ENCODE results near the gene ARHGAP29. TPM values are rescaled to one million over a fixed set of nuclear protein-coding genes. Genes with fewer than 3 reads are reported as not detected.

ARHGAP29 gene
- 72.0 TPM for total RNA-seq
- polyA plus RNA-seq, result 9.0 TPM

GRCh38 chr1:94237291-94238226 lies at the start of gene ARHGAP29:
TSS of gene ARHGAP29 (minus strand) at chr1:94237584. CDS start at chr1:94231611, 5,973 bp downstream.
- peak within 1 kb of the TSS; percentile 70 for H3K27ac ChIP-seq (ENCODE audit: low read depth)
- WGBS, result 4% methylated on average over 88 of the region's 88 CpGs
- no peaks in the 10 kb centered on the region for H3K36me3 ChIP-seq (ENCODE audit: insufficient read depth)
- peak within 1 kb of the TSS; percentile 63 for H3K4me3 ChIP-seq (ENCODE audit: low read depth, low read length)
- H3K4me1 ChIP-seq (ENCODE audit: insufficient read depth), result no peaks in the 10 kb centered on the region
- no peak for DNase-seq (ENCODE audit: extremely low spot score)

DNA sequence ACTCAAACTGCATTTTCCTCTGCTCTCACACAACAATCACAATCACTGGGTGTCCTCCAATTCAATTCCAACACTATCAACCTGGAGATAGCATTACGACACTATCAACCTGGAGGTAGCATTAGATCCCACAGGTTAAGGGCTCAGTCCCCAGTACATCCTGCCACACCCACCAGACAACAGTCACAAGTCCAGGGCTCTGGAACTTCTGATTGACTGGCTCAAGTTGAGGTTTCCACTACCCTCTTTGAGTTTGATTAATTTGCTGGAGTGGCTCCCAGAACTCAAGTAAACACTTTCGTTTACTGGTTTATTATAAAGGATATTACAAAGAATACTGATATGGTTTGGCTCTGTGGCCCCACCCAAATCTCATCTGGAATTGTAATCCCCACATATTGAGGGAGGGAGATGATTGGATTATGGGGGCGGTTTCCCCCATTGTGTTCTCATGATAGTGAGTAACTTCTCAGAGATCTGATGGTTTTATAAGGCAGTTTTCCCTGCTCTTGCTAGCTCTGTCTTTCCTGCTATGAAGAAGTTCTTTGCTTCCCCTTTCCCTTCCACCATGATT lies 49.6 kb upstream of the ARHGAP29 start:
- Histone ChIP-seq H3K4me1 (ENCODE audit: insufficient read depth) (no peaks in the 10 kb centered on the region), H3K36me3 (ENCODE audit: insufficient read depth) (no peaks in the 10 kb centered on the region), H3K27ac (ENCODE audit: low read depth) (no peak overlapping the region), H3K4me3 (ENCODE audit: low read depth, low read length) (no peak overlapping the region)
- DNase-seq (ENCODE audit: extremely low spot score), result no peak
- WGBS, result 63% methylated on average over 3 of the region's 3 CpGs

GRCh38 chr1:94285031-94285654 lies 47.8 kb upstream of the ARHGAP29 start:
- Histone ChIP-seq H3K27ac (ENCODE audit: low read depth) (no peak overlapping the region), H3K4me1 (ENCODE audit: insufficient read depth) (no peaks in the 10 kb centered on the region), H3K36me3 (ENCODE audit: insufficient read depth) (no peaks in the 10 kb centered on the region), H3K4me3 (ENCODE audit: low read depth, low read length) (no peak overlapping the region)
- no peak for DNase-seq (ENCODE audit: extremely low spot score)
- 71% methylated on average over 4 of the region's 4 CpGs for WGBS

DNA sequence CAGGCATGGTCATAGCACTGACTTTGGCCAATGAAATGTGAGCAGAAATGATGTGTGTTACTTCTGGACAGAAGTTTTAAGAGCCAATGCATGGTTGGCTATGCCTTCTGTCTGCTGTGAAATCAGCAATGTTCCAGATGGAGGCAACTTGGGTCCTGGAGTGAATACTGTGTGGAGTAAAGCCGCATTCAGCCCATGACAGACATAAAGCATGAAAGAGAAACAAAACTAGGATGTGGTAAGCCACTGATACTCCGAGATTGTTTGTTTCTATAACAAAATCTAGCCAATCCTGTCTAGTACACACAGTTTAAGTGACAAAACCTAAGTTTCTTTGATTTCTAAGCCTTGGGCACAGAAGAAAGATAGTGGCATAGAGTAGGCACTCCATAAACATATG lies 47.1 kb upstream of the ARHGAP29 start:
- no peaks in the 10 kb centered on the region for H3K36me3 ChIP-seq (ENCODE audit: insufficient read depth)
- 58% methylated on average over 2 of the region's 2 CpGs for WGBS
- no peaks in the 10 kb centered on the region for H3K4me1 ChIP-seq (ENCODE audit: insufficient read depth)
- H3K4me3 ChIP-seq (ENCODE audit: low read depth, low read length), result no peak overlapping the region
- no peak for DNase-seq (ENCODE audit: extremely low spot score)
- no peak overlapping the region for H3K27ac ChIP-seq (ENCODE audit: low read depth)

- 93% methylated on average over 1 of the region's 1 CpG for WGBS
- H3K27ac ChIP-seq (ENCODE audit: low read depth), result no peak overlapping the region
- no peaks in the 10 kb centered on the region for H3K4me1 ChIP-seq (ENCODE audit: insufficient read depth)
- no peaks in the 10 kb centered on the region for H3K36me3 ChIP-seq (ENCODE audit: insufficient read depth)
- DNase-seq (ENCODE audit: extremely low spot score), result no peak
- no peak overlapping the region for H3K4me3 ChIP-seq (ENCODE audit: low read depth, low read length)
Observed at GRCh38 chr1:94283462-94283861, 46.1 kb upstream of the ARHGAP29 start.

GRCh38 chr1:94282143-94282711 lies 44.8 kb upstream of the ARHGAP29 start:
- WGBS, result 93% methylated on average over 5 of the region's 5 CpGs
- Histone ChIP-seq H3K4me3 (ENCODE audit: low read depth, low read length) (no peak overlapping the region), H3K27ac (ENCODE audit: low read depth) (no peak overlapping the region), H3K4me1 (ENCODE audit: insufficient read depth) (no peaks in the 10 kb centered on the region), H3K36me3 (ENCODE audit: insufficient read depth) (no peaks in the 10 kb centered on the region)
- DNase-seq (ENCODE audit: extremely low spot score), result no peak

DNA sequence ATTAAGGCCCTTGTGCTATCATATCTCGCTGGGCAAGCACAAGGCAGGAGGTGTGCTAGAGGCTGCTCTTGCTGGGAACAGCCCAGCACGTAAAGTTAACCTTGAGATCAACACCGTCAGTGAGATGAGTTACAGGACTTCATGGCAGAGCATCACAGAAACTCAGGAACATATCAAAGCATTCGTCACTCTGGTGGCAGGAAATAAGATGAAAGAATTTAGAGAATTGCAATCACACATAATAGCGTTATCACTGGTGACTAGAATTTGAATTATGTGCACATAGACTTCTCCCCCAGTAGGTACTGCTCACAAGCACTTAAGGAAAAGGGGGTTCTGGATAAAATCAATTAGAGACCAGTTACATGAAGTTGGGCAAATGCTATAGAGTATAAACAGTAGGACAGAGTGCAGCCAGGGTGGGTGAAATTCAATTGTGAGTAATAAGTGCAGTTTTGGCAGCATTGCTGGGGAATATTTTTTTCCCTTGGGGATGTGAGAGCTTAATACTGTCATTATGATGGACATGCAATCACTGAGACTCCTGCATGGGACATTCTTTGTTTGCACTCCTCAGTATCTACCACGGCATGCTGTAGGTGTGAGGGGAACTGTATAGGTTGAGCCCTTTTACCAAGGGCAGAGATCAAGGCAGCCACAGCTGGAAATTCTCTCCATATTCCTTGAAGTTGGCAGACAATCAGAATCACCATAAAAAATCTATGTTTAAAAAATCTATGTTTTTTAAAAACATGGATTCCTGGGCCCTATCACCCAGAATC lies 44.2 kb upstream of the ARHGAP29 start:
- DNase-seq (ENCODE audit: extremely low spot score), result no peak
- 56% methylated on average over 6 of the region's 6 CpGs for WGBS
- Histone ChIP-seq H3K36me3 (ENCODE audit: insufficient read depth) (no peaks in the 10 kb centered on the region), H3K27ac (ENCODE audit: low read depth) (no peak overlapping the region), H3K4me3 (ENCODE audit: low read depth, low read length) (no peak overlapping the region), H3K4me1 (ENCODE audit: insufficient read depth) (no peaks in the 10 kb centered on the region)

- Histone ChIP-seq H3K4me3 (ENCODE audit: low read depth, low read length) (no peak overlapping the region), H3K27ac (ENCODE audit: low read depth) (no peak overlapping the region), H3K36me3 (ENCODE audit: insufficient read depth) (no peaks in the 10 kb centered on the region), H3K4me1 (ENCODE audit: insufficient read depth) (no peaks in the 10 kb centered on the region)
- no peak for DNase-seq (ENCODE audit: extremely low spot score)
- WGBS, result 51% methylated on average over 1 of the region's 1 CpG
Observed at GRCh38 chr1:94280541-94280940, 43.2 kb upstream of the ARHGAP29 start.

DNA sequence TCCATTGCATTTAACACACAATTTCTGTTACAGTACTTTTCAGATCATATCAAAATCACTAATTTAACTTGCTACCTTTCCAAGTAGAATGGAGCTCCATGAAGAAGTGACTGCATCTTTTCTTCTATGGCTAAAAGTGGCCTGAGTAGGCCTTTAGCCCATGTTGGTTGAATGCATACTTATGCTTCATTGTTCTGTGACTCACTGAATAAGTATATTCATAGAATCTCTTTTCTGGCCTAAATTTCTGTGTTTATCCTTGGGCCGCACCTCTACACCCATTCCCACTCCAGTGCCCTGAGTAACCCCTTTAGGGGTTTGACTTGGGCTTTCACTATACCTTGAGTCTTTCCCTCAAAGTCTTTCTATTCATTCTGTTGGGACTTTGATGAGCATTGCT lies 42.1 kb upstream of the ARHGAP29 start:
- WGBS, result 97% methylated on average over 1 of the region's 1 CpG
- H3K27ac ChIP-seq (ENCODE audit: low read depth), result no peak overlapping the region
- DNase-seq (ENCODE audit: extremely low spot score), result no peak
- H3K4me3 ChIP-seq (ENCODE audit: low read depth, low read length), result no peak overlapping the region
- H3K36me3 ChIP-seq (ENCODE audit: insufficient read depth), result no peaks in the 10 kb centered on the region
- no peaks in the 10 kb centered on the region for H3K4me1 ChIP-seq (ENCODE audit: insufficient read depth)

DNA sequence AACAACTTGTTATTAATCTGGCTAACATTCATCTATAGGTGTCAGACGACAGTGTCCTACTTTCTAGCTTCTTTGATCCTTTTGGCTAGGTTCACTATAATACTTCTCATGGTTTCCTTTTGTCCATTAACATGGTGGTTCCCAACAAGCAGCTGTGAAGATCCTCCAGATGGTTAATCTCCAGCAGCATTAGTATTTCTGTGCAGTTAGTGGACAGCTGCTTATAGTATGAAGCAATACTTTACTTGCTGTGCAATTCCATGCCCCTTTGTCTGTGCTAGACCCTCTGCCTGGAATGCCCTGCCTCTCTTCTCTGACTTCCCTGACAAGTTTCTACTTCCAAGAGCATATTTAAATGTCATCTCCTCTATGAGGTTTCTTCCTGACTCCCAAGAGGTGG lies 41.7 kb upstream of the ARHGAP29 start:
- 80% methylated on average over 1 of the region's 1 CpG for WGBS
- no peaks in the 10 kb centered on the region for H3K4me1 ChIP-seq (ENCODE audit: insufficient read depth)
- H3K27ac ChIP-seq (ENCODE audit: low read depth), result no peak overlapping the region
- no peak for DNase-seq (ENCODE audit: extremely low spot score)
- no peaks in the 10 kb centered on the region for H3K36me3 ChIP-seq (ENCODE audit: insufficient read depth)
- no peak overlapping the region for H3K4me3 ChIP-seq (ENCODE audit: low read depth, low read length)

DNA sequence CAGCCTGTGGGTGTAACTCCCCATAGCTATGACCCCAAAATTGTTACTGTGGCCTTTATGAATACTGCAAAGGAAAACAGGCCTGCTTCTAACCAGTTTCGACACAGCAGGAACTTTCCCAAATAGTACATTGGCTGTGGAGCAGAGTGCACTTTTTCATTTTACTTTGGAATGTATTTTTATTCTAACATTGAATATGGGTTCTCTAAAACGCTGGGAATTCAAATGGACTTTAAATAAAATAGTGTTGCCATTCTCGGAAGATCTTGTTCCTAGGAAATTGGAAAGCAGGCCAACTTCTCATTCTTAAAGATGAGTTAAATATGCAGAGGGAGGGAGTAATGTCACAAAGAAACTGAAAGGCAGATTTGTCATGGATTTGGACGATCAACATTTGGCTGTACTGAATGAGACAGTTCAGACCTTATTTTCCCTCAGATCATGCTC lies 39.6 kb upstream of the ARHGAP29 start:
- H3K36me3 ChIP-seq (ENCODE audit: insufficient read depth), result no peaks in the 10 kb centered on the region
- no peak overlapping the region for H3K4me3 ChIP-seq (ENCODE audit: low read depth, low read length)
- H3K27ac ChIP-seq (ENCODE audit: low read depth), result no peak overlapping the region
- no peak for DNase-seq (ENCODE audit: extremely low spot score)
- H3K4me1 ChIP-seq (ENCODE audit: insufficient read depth), result no peaks in the 10 kb centered on the region
- 54% methylated on average over 4 of the region's 4 CpGs for WGBS

GRCh38 chr1:94275083-94275482 lies 37.7 kb upstream of the ARHGAP29 start:
- H3K27ac ChIP-seq (ENCODE audit: low read depth), result no peak overlapping the region
- H3K36me3 ChIP-seq (ENCODE audit: insufficient read depth), result no peaks in the 10 kb centered on the region
- no peaks in the 10 kb centered on the region for H3K4me1 ChIP-seq (ENCODE audit: insufficient read depth)
- H3K4me3 ChIP-seq (ENCODE audit: low read depth, low read length), result no peak overlapping the region
- DNase-seq (ENCODE audit: extremely low spot score), result no peak
- 39% methylated on average over 2 of the region's 2 CpGs for WGBS

- Histone ChIP-seq H3K27ac (ENCODE audit: low read depth) (no peak overlapping the region), H3K4me1 (ENCODE audit: insufficient read depth) (no peaks in the 10 kb centered on the region)
Observed at GRCh38 chr1:94274561-94274960, 37.2 kb upstream of the ARHGAP29 start.

More at GRCh38 chr1:94274561-94274960, 37.2 kb upstream of the ARHGAP29 start:
- no peak for DNase-seq (ENCODE audit: extremely low spot score)
- Histone ChIP-seq H3K4me3 (ENCODE audit: low read depth, low read length) (no peak overlapping the region), H3K36me3 (ENCODE audit: insufficient read depth) (no peaks in the 10 kb centered on the region)
- 67% methylated on average over 2 of the region's 2 CpGs for whole genome bisulfite sequencing
